Heart right ventricle (tissue), 16 donors: ENCODE results near the gene NTRK2. TPM values are rescaled to one million over a fixed set of nuclear protein-coding genes. Genes with fewer than 3 reads are reported as not detected.
"Not testable (repeated sequence)": the region's sequence is repeated elsewhere in the genome, so short reads cannot be mapped to it uniquely, and the experiment has no call there.

ENCODE experiments used
- ATAC-seq, 8 donors: fragments of 200-7000 bp; cut with Tn5 transposase; one replicate each; pipeline ENCODE4 v1.9.1; 2020; ENCODE audit warnings: mild to moderate bottlenecking in 8 of 8, moderate library complexity in 8 of 8, moderate number of reproducible peaks in 1 of 8
- DNase-seq, 2 donors: peaks; one replicate each; pipeline ENCODE4 v3.0.0-alpha.2; 2020
- H3K27ac ChIP-seq, 10 donors: fragments of 200-600 bp; sonication (generic) in 2 of 10; one replicate each; pipeline versions ENCODE4 v1.5.0 to v1.8.0; 2020 to 2022; ENCODE audit warnings: mild to moderate bottlenecking in 3 of 10
- H3K27me3 ChIP-seq, 7 donors: fragments of 200-600 bp; one replicate each; pipeline ENCODE4 v1.8.0; 2021 to 2022; ENCODE audit warnings: mild to moderate bottlenecking in 2 of 7
- H3K36me3 ChIP-seq, 9 donors: fragments of 200-600 bp; sonication (generic) in 1 of 9; one replicate each; pipeline versions ENCODE4 v1.5.0 to v1.8.0; 2020 to 2022; ENCODE audit warnings: mild to moderate bottlenecking in 2 of 9
- H3K4me1 ChIP-seq, 9 donors: fragments of 200-600 bp; sonication (generic) in 1 of 9; one replicate each; pipeline versions ENCODE4 v1.5.0 to v1.8.0; 2020 to 2022; ENCODE audit warnings: mild to moderate bottlenecking in 4 of 9
- H3K4me3 ChIP-seq, 10 donors: fragments of 200-600 bp; sonication (generic) in 2 of 10; one replicate each; pipeline versions ENCODE4 v1.5.0 to v1.8.0; 2020 to 2022; ENCODE audit warnings: mild to moderate bottlenecking in 7 of 10, moderate library complexity in 2 of 10
- H3K9me3 ChIP-seq, 11 donors: fragments of 200-600 bp in 10 of 11; sonication (generic) in 2 of 11; one replicate each; pipeline versions ENCODE4 v1.5.0 to v1.8.0; 2013 to 2022; ENCODE audit warnings: mild to moderate bottlenecking in 2 of 11, control low read depth in 1 of 11, moderate library complexity in 1 of 11
- CTCF ChIP-seq, 9 donors: fragments of 200-600 bp; sonication (generic) in 2 of 9; IDR thresholded peaks; one replicate each; pipeline versions ENCODE4 v1.5.0 to v1.8.0; 2021 to 2022; ENCODE audit warnings: antibody characterized with exemption in 9 of 9, mild to moderate bottlenecking in 5 of 9, moderate library complexity in 1 of 9
- WGBS, 2 donors: extraction: QIAGEN DNeasy Blood & Tissue Kit; methylation state at CpG; one replicate each; pipeline ENCODE4 v1.1.7; 2013; ENCODE audit warnings: inconsistent platforms in 1 of 2; 5-methylcytosine and 5-hydroxymethylcytosine counted together
- intact Hi-C, 10 donors: fragments of 100-400 bp; cut with DNase I; formaldehyde crosslinking; loops; one replicate each; pipeline versions ENCODE4 v1.11.1 to v1.14.2; 2022
- polyA plus RNA-seq, 2 donors: library from polyadenylated mRNA; stranded (reverse); fragments of 200-250 nt; gene quantifications; one replicate each; pipeline ENCODE4 v1.2.3, GENCODE V29; 2013
- total RNA-seq, 10 donors: library from RNA; stranded (reverse); fragmentation: NEBNext Ultra II Directional in 3 of 10; extraction: Animal tissue kit (Norgen Biotek cat#: 25700) in 3 of 10; gene quantifications; one replicate each; pipeline versions ENCODE4 v1.2.1 to v1.2.4, GENCODE V29; 2021 to 2023
- donor health status: Arrhythmogenic right ventricular cardiomyopathy.
- donor health status: ischemic (EF 13 %, LVEDD 7.1; RV severe dilation, severe dysfunction).
- donor health status: healthy with polysubstance abuse.
- donor health status: DM: no; HTN: yes; CAD: no.
- donor health status: DM: no; HTN: no; CAD: no.
- donor health status: ischemic (EF 25% LVEDD 6.9; RV normal size, moderate dysfunction).
- donor health status: ischemic (EF 25% LVEDD 5.7; RV mildly dilated, moderate dysfunction).
- donor health status: healthy.
- donor health status: DM: yes; HTN: yes; CAD: no.
- donor health status: Ischemic cardiomyopathy.
- donor health status: ischemic (EF 35%, LVEDD 5.7; RV mildly dilated, moderate dysfunction).
- donor health status: nonischemic (EF 11% LVEDD 7.7; RV severe dilation, severe dysfunction).
- donor health status: DM: yes; HTN: yes; CAD: no.
- donor health status: PGD.
- donor health status: ischemic (EF 29% LVEDD 5.4; RV normal size, mild dysfunction).
- donor health status: nonischemic (EF 23%, LVEDD 6.1; RV moderate dilation, normal function).

Gene NTRK2
- total and polyA plus RNA-seq, 12 donors = 1.8 to 7.7 (median 3.0) TPM

- intact Hi-C loops = no loop called here
- H3K4me3 ChIP-seq = no peak overlapping the region
Observed at GRCh38 chr9:85061969-85062368, 392.4 kb downstream of the NTRK2 start.

GRCh38 chr9:85062385-85063022 is 393.0 kb downstream of the NTRK2 start:
- 61 to 72% methylated on average over 4 of the region's 4 CpGs for WGBS, 2 donors
- intact Hi-C loops = no loop called here
- Histone ChIP-seq H3K9me3 (no peaks in the 10 kb centered on the region), H3K4me3 (no peak overlapping the region), H3K36me3 (no peaks in the 10 kb centered on the region), H3K4me1 (no peaks in the 10 kb centered on the region), H3K27me3 (peaks cover 0 to 10% (median 0%) of the 10 kb centered on the region in 7 donors), H3K27ac (no peak overlapping the region)
- ATAC-seq (no peak), DNase-seq (no peak)
- TF ChIP-seq CTCF (IDR thresholded peaks at IDR 0.05) = no peak

More at GRCh38 chr9:85061969-85062368, 392.4 kb downstream of the NTRK2 start:
- no peaks in the 10 kb centered on the region for H3K4me1 ChIP-seq
- ATAC-seq = no peak
- 79 to 97% methylated on average over 1 of the region's 1 CpG for WGBS, 2 donors
- no peak overlapping the region for H3K27ac ChIP-seq
- H3K9me3 ChIP-seq = no peaks in the 10 kb centered on the region
- TF ChIP-seq CTCF (IDR thresholded peaks at IDR 0.05) = no peak
- peaks cover 0 to 12% (median 0%) of the 10 kb centered on the region in 7 donors for H3K27me3 ChIP-seq
- no peak for DNase-seq
- H3K36me3 ChIP-seq = no peaks in the 10 kb centered on the region

- no peak for TF ChIP-seq CTCF (IDR thresholded peaks at IDR 0.05)
- Histone ChIP-seq H3K27ac (no peak overlapping the region), H3K4me1 (no peaks in the 10 kb centered on the region), H3K27me3 (peaks cover 0 to 5% (median 0%) of the 10 kb centered on the region in 7 donors), H3K9me3 (no peaks in the 10 kb centered on the region), H3K4me3 (no peak overlapping the region), H3K36me3 (no peaks in the 10 kb centered on the region)
- WGBS, 2 donors = 82 to 94% methylated on average over 1 of the region's 1 CpG
- ATAC-seq (no peak), DNase-seq (no peak)
- intact Hi-C loops = no loop called here
Observed at GRCh38 chr9:85064811-85065371, 395.4 kb downstream of the NTRK2 start.

GRCh38 chr9:85067792-85068191 is 398.3 kb downstream of the NTRK2 start:
- WGBS, 2 donors = 89 to 91% methylated on average over 3 of the region's 3 CpGs
- intact Hi-C loops = no loop called here

GRCh38 chr9:85069421-85069820 is 399.9 kb downstream of the NTRK2 start:
- H3K4me1 ChIP-seq, H3K4me3 ChIP-seq, ATAC-seq, DNase-seq, H3K27ac ChIP-seq, H3K36me3 ChIP-seq, H3K9me3 ChIP-seq, H3K27me3 ChIP-seq, intact Hi-C loops: not testable (repeated sequence)
- WGBS, 2 donors = 88 to 93% methylated on average over 3 of the region's 3 CpGs

More at GRCh38 chr9:85067792-85068191, 398.3 kb downstream of the NTRK2 start:
- H3K4me3 ChIP-seq = no peak overlapping the region
- no peak for TF ChIP-seq CTCF (IDR thresholded peaks at IDR 0.05)
- ATAC-seq = no peak
- no peak for DNase-seq
- H3K4me1 ChIP-seq = no peaks in the 10 kb centered on the region
- H3K36me3 ChIP-seq = no peaks in the 10 kb centered on the region
- H3K27ac ChIP-seq = no peak overlapping the region
- no peaks in the 10 kb centered on the region for H3K27me3 ChIP-seq
- peaks cover 0 to 7% (median 0%) of the 10 kb centered on the region in 11 donors for H3K9me3 ChIP-seq
